Aorta (tissue), 5 donors: ENCODE data around the gene TNIP1. TPM values are rescaled to one million over a fixed set of nuclear protein-coding genes. Genes with fewer than 3 reads are reported as not detected.

ENCODE experiments used
- ATAC-seq: fragments of 200-7000 bp; cut with Tn5 transposase; one replicate; pipeline ENCODE4 v1.9.1; 2022; ENCODE audit warnings: moderate library complexity; ENCODE audit not compliant: low FRiP score
- DNase-seq, 2 donors: peaks; one replicate each; pipeline ENCODE4 v3.0.0-alpha.2; 2020
- H3K27ac ChIP-seq, 2 donors: one replicate each; pipeline ENCODE4 v1.5.1; 2013; ENCODE audit warnings: low read length in 2 of 2, mild to moderate bottlenecking in 2 of 2, moderate library complexity in 2 of 2, control low read depth in 1 of 2, inconsistent platforms in 1 of 2, low read depth in 1 of 2
- H3K27me3 ChIP-seq, 2 donors: one replicate each; pipeline ENCODE4 v1.6.1; 2013; ENCODE audit warnings: control low read depth in 1 of 2, low read length in 1 of 2, mild to moderate bottlenecking in 1 of 2, moderate library complexity in 1 of 2; ENCODE audit not compliant: insufficient read depth in 2 of 2, control insufficient read depth in 1 of 2
- H3K36me3 ChIP-seq, 2 donors: one replicate each; pipeline ENCODE4 v1.6.1; 2013; ENCODE audit warnings: control low read depth in 1 of 2, low read length in 1 of 2, mild to moderate bottlenecking in 1 of 2; ENCODE audit not compliant: insufficient read depth in 2 of 2, control insufficient read depth in 1 of 2
- H3K4me1 ChIP-seq, 2 donors: one replicate each; pipeline ENCODE4 v1.6.1; 2013; ENCODE audit warnings: low read length in 2 of 2, control low read depth in 1 of 2, mild to moderate bottlenecking in 1 of 2, moderate library complexity in 1 of 2; ENCODE audit not compliant: insufficient read depth in 2 of 2, control insufficient read depth in 1 of 2
- H3K4me3 ChIP-seq, 2 donors: one replicate each; pipeline ENCODE4 v1.5.1; 2013; ENCODE audit warnings: low read length in 2 of 2, control low read depth in 1 of 2, mild to moderate bottlenecking in 1 of 2
- H3K9me3 ChIP-seq: one replicate; pipeline ENCODE4 v1.6.1; 2013; ENCODE audit warnings: mild to moderate bottlenecking, low read length; ENCODE audit not compliant: control insufficient read depth
- WGBS, 2 donors: extraction: QIAGEN DNeasy Blood & Tissue Kit; methylation state at CpG; one replicate each; pipeline ENCODE4 v1.1.7; 2013; 5-methylcytosine and 5-hydroxymethylcytosine counted together
- intact Hi-C, 2 donors: fragments of 100-400 bp; cut with DNase I; formaldehyde crosslinking; loops; one replicate each; pipeline versions ENCODE4 v1.14.2 to v1.15.0; 2022
- polyA plus RNA-seq, 2 donors: library from polyadenylated mRNA; stranded (reverse); fragments of 200-250 nt; gene quantifications; one replicate each; pipeline ENCODE4 v1.2.3, GENCODE V29; 2013
- total RNA-seq, 2 donors: library from RNA; stranded (reverse); fragmentation: NEBNext Ultra II Directional; extraction: Animal tissue kit (Norgen Biotek cat#: 25700); gene quantifications; one replicate each; pipeline ENCODE4 v1.2.1, GENCODE V29; 2021
- donor health status: healthy with polysubstance abuse.
- donor health status: Bipolar disorder and iron deficiency.
- donor health status: DM: no; HTN: no; CAD: no.
- donor health status: DM: no; HTN: no; CAD: no.
- donor health status: DM: yes; HTN: yes; CAD: no.

The TNIP1 gene
- total and polyA plus RNA-seq, 4 donors: 63.3 to 105 (median 81.8) TPM

DNA sequence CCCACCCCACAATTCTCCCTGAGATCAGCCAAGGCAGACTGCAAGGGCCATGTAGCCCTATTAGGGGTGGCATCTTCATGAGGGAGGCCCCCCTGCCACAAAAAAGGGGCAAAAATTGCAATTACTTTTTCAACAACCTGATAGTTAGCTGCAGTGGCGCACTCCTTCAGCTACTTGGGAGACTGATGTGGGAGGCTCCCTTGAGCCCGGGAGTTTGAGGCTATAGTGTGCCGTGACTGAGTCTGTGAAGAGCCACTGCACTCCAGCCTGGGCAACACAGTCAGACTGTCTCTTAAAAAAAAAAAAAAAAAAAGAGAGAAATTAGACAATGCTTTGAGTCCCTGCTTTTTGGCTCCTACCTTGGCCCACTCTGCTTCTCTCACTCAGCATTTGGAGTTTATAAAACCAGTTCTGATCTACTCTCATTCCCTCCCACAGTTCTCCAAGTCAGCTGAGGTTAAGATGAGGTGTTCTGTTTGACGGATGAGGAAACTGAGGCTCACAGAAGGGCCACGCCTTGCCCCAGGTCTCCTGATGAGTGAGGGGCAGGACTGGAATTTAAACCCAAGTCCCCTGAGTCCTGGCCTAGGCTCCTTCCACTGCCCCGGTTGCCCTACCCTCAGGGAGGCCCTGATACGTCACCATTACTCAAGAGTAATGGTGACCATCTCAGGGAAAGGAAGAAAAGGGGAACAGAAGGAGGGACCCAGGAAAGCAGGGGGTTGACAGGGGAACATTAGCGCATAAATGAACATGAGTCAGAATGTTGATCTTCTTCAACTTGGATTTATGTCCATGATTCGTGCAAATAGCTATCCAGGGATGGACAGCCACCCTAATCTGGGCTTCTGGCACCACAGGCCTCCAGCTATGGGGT, 51.4 kb downstream of the TNIP1 start:
- no peaks in the 10 kb centered on the region for H3K27me3 ChIP-seq
- H3K27ac ChIP-seq: no peak overlapping the region
- WGBS, 2 donors: 94 to 95% methylated on average over 9 of the region's 9 CpGs
- intact Hi-C loops: no loop called here
- H3K4me3 ChIP-seq: no peak overlapping the region
- DNase-seq: peak in 1 of 2 donors; percentile 5
- no peaks in the 10 kb centered on the region for H3K9me3 ChIP-seq
- H3K36me3 ChIP-seq: peaks cover 5 to 16% of the 10 kb centered on the region in 2 donors
- ATAC-seq: no peak
- no peaks in the 10 kb centered on the region for H3K4me1 ChIP-seq

DNA sequence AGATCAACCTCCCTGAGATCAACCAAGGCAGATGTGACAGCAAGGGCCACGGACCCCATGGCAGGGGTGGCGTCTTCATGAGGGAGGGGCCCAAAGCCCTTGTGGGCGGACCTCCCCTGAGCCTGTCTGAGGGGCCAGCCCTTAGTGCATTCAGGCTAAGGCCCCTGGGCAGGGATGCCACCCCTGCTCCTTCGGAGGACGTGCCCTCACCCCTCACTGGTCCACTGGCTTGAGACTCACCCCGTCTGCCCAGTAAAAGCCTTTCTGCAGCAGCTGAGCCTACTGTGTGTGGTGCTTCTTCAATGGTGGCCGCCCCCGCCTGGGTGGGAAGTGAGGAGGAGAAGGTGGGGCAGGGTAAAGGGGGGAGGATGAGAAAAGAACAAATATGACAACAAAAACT, 52.1 kb downstream of the TNIP1 start:
- no peaks in the 10 kb centered on the region for H3K27me3 ChIP-seq
- H3K4me1 ChIP-seq: no peaks in the 10 kb centered on the region
- WGBS, 2 donors: 90 to 94% methylated on average over 8 of the region's 8 CpGs
- intact Hi-C loops: no loop called here
- H3K9me3 ChIP-seq: no peaks in the 10 kb centered on the region
- H3K4me3 ChIP-seq: no peak overlapping the region
- no peak overlapping the region for H3K27ac ChIP-seq
- ATAC-seq (peak; percentile 4), DNase-seq (peak in 1 of 2 donors; percentile 40)
- peaks cover 5 to 10% of the 10 kb centered on the region in 2 donors for H3K36me3 ChIP-seq

DNA sequence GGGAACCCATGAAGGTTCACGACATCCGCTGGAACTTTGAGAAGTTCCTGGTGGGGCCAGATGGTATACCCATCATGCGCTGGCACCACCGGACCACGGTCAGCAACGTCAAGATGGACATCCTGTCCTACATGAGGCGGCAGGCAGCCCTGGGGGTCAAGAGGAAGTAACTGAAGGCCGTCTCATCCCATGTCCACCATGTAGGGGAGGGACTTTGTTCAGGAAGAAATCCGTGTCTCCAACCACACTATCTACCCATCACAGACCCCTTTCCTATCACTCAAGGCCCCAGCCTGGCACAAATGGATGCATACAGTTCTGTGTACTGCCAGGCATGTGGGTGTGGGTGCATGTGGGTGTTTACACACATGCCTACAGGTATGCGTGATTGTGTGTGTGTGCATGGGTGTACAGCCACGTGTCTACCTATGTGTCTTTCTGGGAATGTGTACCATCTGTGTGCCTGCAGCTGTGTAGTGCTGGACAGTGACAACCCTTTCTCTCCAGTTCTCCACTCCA, 52.8 kb downstream of the TNIP1 start:
- peaks cover 5 to 10% of the 10 kb centered on the region in 2 donors for H3K36me3 ChIP-seq
- no peaks in the 10 kb centered on the region for H3K4me1 ChIP-seq
- DNase-seq: peak in 1 of 2 donors; percentile 44
- intact Hi-C loops: no loop called here
- WGBS, 2 donors: 95 to 97% methylated on average over 11 of the region's 11 CpGs
- H3K4me3 ChIP-seq: no peak overlapping the region
- H3K27ac ChIP-seq: no peak overlapping the region
- no peaks in the 10 kb centered on the region for H3K27me3 ChIP-seq
- no peak for ATAC-seq
- no peaks in the 10 kb centered on the region for H3K9me3 ChIP-seq

DNA sequence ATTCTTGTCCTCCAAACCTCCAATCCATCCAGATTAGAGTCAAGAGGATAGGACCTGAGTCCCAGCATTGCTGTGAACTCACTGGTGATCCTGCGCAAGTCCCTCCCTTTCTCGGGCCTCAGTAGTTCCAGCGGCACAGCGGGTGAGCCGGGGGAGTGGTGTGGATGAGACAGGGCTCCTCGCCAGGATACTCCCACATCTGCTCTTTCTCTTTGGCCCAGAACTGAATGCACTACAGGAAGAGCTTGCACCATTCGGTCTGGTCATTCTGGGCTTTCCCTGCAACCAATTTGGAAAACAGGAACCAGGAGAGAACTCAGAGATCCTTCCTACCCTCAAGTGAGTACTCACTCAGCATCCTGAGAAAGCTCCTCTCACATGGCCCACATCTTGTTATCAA, 54.2 kb downstream of the TNIP1 start:
- no peak overlapping the region for H3K4me3 ChIP-seq
- H3K36me3 ChIP-seq: peaks cover 5 to 7% of the 10 kb centered on the region in 2 donors
- DNase-seq (peak in 1 of 2 donors; percentile 70), ATAC-seq (no peak)
- WGBS, 2 donors: 77 to 82% methylated on average over 7 of the region's 7 CpGs
- no peaks in the 10 kb centered on the region for H3K4me1 ChIP-seq
- no peak overlapping the region for H3K27ac ChIP-seq
- no peaks in the 10 kb centered on the region for H3K9me3 ChIP-seq
- H3K27me3 ChIP-seq: no peaks in the 10 kb centered on the region
- intact Hi-C loops: no loop called here

DNA sequence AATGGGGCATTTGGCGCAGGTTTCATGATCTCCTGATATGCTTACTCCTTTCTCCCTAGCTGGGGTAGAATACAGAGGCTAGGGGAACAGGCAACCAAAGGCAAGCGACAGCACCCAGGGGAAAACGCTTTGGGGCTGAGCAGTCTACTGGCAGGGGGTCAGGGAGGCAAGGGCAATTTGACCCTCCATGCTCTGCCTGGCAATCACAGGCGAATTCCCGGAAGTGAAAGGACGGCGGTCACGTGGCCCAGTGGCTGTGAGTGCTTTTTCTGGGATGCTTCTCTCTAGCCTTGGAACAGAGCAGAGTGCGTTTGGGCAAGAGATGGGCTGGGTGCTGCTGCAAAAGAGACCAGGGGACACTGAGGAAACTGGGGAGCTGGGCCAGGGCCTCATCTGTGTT, 54.7 kb downstream of the TNIP1 start:
- no peak overlapping the region for H3K4me3 ChIP-seq
- H3K4me1 ChIP-seq: no peaks in the 10 kb centered on the region
- peaks cover 5 to 7% of the 10 kb centered on the region in 2 donors for H3K36me3 ChIP-seq

DNA sequence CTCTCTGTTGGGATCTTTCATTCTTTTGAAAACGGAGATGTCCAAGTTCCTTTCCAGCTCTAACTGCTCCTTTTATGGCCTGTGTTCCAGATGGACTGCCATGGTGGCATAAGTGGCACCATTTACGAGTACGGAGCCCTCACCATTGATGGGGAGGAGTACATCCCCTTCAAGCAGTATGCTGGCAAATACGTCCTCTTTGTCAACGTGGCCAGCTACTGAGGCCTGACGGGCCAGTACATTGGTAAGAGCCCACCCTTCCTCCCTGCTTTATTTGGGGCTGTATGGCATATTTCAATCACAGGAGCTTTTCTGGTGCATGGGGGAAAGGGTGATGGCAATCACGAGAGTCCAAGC, 55.6 kb downstream of the TNIP1 start:
- Histone ChIP-seq H3K36me3 (peaks cover 5 to 7% of the 10 kb centered on the region in 2 donors), H3K27ac (no peak overlapping the region), H3K9me3 (no peaks in the 10 kb centered on the region), H3K4me1 (no peaks in the 10 kb centered on the region), H3K27me3 (no peaks in the 10 kb centered on the region), H3K4me3 (no peak overlapping the region)
- DNase-seq (peak in 1 of 2 donors; percentile 15), ATAC-seq (no peak)
- intact Hi-C loops: no loop called here
- 92 to 94% methylated on average over 7 of the region's 7 CpGs for WGBS, 2 donors

More for the DNA sequence above, 54.7 kb downstream of the TNIP1 start:
- ATAC-seq: no peak
- intact Hi-C loops: no loop called here
- Histone ChIP-seq H3K27ac (no peak overlapping the region), H3K27me3 (no peaks in the 10 kb centered on the region), H3K9me3 (no peaks in the 10 kb centered on the region)
- peak in 1 of 2 donors; percentile 50 for DNase-seq
- 85 to 88% methylated on average over 9 of the region's 9 CpGs for WGBS, 2 donors

DNA sequence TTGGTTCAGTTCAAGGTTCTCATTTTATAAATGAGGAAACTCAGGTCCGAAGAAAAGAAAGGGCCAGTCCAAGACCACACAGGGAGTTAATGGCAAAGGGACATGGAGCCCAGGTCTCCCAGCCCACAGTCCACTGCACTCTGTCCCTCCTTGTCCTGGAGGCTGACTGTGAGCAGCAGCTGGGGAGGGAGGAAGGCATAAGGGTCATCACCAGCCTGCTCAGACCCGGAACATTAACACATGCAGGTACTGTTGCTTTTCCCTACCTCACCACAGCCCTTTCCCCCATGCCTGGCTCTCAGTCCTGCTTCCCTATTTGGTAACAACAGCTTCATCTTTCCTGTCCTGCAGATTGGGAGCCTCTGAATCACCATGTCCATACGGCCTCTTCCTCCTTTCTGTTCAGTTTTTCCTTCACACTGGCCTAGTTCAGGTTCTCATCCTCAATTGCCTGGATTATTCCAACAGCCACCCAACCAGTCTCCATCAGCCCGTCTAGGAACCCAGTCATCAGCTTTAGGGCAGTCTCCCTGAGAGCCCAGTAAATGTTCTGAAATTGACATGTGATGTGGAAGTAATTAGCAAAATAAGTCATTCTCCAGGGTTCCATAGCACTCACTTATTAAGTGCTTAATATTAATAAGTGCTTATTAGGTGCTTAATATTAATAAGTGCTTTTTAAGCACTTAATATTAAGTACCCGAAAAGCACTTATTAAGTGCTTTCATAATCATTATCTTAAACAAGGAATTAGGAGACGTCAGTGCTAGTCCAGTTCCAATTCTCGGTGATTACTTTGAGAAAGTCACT, 56.2 kb downstream of the TNIP1 start:
- intact Hi-C loops: loop anchor here in 1 of 2 donors (5.0 kb wide), 1 partner anchor 887 kb away; no protein-coding TSS in a partner anchor
- Histone ChIP-seq H3K4me3 (no peak overlapping the region), H3K36me3 (peaks cover 5 to 7% of the 10 kb centered on the region in 2 donors), H3K27me3 (no peaks in the 10 kb centered on the region), H3K9me3 (no peaks in the 10 kb centered on the region), H3K4me1 (no peaks in the 10 kb centered on the region), H3K27ac (peak overlapping the region; percentile 83 to 97)
- no peak for ATAC-seq
- 81 to 88% methylated on average over 7 of the region's 7 CpGs for WGBS, 2 donors
- peak in 1 of 2 donors; percentile 40 for DNase-seq

DNA sequence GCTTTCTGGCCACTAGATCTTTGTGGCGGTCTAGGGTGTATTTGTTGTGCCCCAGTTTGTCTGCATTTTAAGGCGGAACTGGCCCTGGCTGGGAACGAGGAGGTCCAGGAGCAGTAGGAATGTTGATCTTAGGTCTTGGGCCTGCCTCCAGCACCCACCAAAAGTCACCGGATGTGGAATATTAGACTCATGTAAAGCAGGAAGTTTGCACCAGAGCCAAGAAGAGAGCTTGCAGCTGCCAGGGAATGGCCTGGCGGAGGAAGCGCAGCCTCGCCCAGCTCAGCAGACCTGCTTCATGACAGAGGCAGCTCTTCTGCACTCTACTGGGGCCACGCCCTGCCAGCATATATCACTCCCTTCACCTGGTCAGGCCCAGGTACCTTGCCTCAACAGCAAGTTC, 57.2 kb downstream of the TNIP1 start:
- no peaks in the 10 kb centered on the region for H3K9me3 ChIP-seq
- intact Hi-C loops: loop anchor here in 1 of 2 donors (5.0 kb wide), 1 partner anchor 886 kb away; no protein-coding TSS in a partner anchor
- H3K36me3 ChIP-seq: peaks cover 1 to 5% of the 10 kb centered on the region in 2 donors
- H3K27ac ChIP-seq: peak overlapping the region; percentile 83 to 97
- no peaks in the 10 kb centered on the region for H3K27me3 ChIP-seq
- DNase-seq (peak; percentile 86 to 89), ATAC-seq (peak; percentile 40)
- 12 to 15% methylated on average over 8 of the region's 8 CpGs for WGBS, 2 donors
- no peak overlapping the region for H3K4me3 ChIP-seq
- no peaks in the 10 kb centered on the region for H3K4me1 ChIP-seq
